H1 (cell line): ENCODE data around the gene COL5A2. TPM values are rescaled to one million over a fixed set of nuclear protein-coding genes. Genes with fewer than 3 reads are reported as not detected.

ENCODE experiments used
- CTCF ChIA-PET: fragments of 300-600 bp; sonication (Branson Sonifier 250); formaldehyde crosslinking; loops from one replicate; lab custom pipeline; 2021; ENCODE audit not compliant: partially characterized antibody; lab: Charles Lee
- POLR2A ChIA-PET: fragments of 300-600 bp; sonication (Branson Sonifier 250); formaldehyde crosslinking; loops from one replicate; lab custom pipeline; 2021; ENCODE audit warnings: inconsistent platforms; ENCODE audit not compliant: partially characterized antibody; lab: Charles Lee
- DNase-seq, 2 experiments: peaks; one replicate each; pipeline versions ENCODE4 v3.0.0 to v3.0.0-alpha.2; 2010 to 2022; ENCODE audit warnings: low spot score in 2 of 2, low read depth in 1 of 2, mixed read lengths in 1 of 2
- FAIRE-seq: peaks from 2 replicates; lab custom pipeline; 2011; peaks lifted over from hg19 to GRCh38; lab: Jason Lieb, UNC
- H2AFZ ChIP-seq: 2 replicates; pipeline ENCODE4 v1.8.1; 2012; ENCODE audit warnings: low read length, inconsistent platforms
- H2AK5ac ChIP-seq: 2 replicates; pipeline ENCODE4 v1.6.1; 2013; ENCODE audit warnings: low read depth, low read length
- H2BK120ac ChIP-seq: replicated peaks from 2 replicates; pipeline ENCODE3; 2013; ENCODE audit warnings: low read depth, low read length, inconsistent platforms
- H2BK12ac ChIP-seq: 2 replicates; pipeline ENCODE4 v1.6.1; 2013; ENCODE audit warnings: low read depth, low read length
- H2BK15ac ChIP-seq: 2 replicates; pipeline ENCODE4 v1.6.1; 2013; ENCODE audit warnings: low read length
- H2BK20ac ChIP-seq: 2 replicates; pipeline ENCODE4 v1.6.1; 2013; ENCODE audit warnings: low read length
- H2BK5ac ChIP-seq: 2 replicates; pipeline ENCODE4 v1.6.1; 2013; ENCODE audit warnings: low read depth, low read length
- H3K14ac ChIP-seq: 2 replicates; pipeline ENCODE4 v1.6.1; 2013; ENCODE audit warnings: inconsistent platforms; ENCODE audit not compliant: insufficient read length
- H3K18ac ChIP-seq: 2 replicates; pipeline ENCODE4 v1.6.1; 2013; ENCODE audit warnings: low read length; ENCODE audit errors: extremely low read depth
- H3K23ac ChIP-seq: 2 replicates; pipeline ENCODE4 v1.6.1; 2013; ENCODE audit warnings: inconsistent platforms; ENCODE audit not compliant: insufficient read length
- H3K23me2 ChIP-seq: 2 replicates; pipeline ENCODE4 v1.6.1; 2013; ENCODE audit warnings: low read depth, low read length
- H3K27ac ChIP-seq: 2 replicates; pipeline ENCODE4 v1.6.1; 2011; ENCODE audit warnings: low read depth, low read length, inconsistent platforms
- H3K27me3 ChIP-seq, 4 experiments: replicated peaks in 1 of 4; 1 replicate in 1 of 4; 2 replicates in 3 of 4; pipeline versions ENCODE4 v1.6.1 to v1.8.1; 2011 to 2013; ENCODE audit warnings: low read length in 3 of 4, mild to moderate bottlenecking in 3 of 4, inconsistent platforms in 2 of 4, mixed read lengths in 2 of 4, moderate library complexity in 1 of 4; ENCODE audit not compliant: control insufficient read depth in 3 of 4, insufficient read depth in 3 of 4; ENCODE audit errors: extremely low read depth in 1 of 4
- H3K36me3 ChIP-seq, 4 experiments: 2 replicates each; pipeline versions ENCODE4 v1.6.1 to v1.8.1; 2011 to 2013; ENCODE audit warnings: mild to moderate bottlenecking in 4 of 4, low read length in 3 of 4, moderate library complexity in 2 of 4, control low read depth in 1 of 4, inconsistent platforms in 1 of 4; ENCODE audit not compliant: insufficient read depth in 4 of 4, control insufficient read depth in 2 of 4
- H3K4ac ChIP-seq: replicated peaks from 2 replicates; pipeline ENCODE3; 2013; ENCODE audit warnings: low read length, low read depth, mixed read lengths, inconsistent platforms; ENCODE audit not compliant: insufficient read length
- H3K4me1 ChIP-seq, 4 experiments: replicated peaks in 1 of 4; 1 replicate in 1 of 4; 2 replicates in 3 of 4; pipeline versions ENCODE4 v1.6.1 to v1.8.1; 2011 to 2013; ENCODE audit warnings: low read length in 3 of 4, inconsistent platforms in 2 of 4, mixed read lengths in 1 of 4; ENCODE audit not compliant: insufficient read depth in 4 of 4, control insufficient read depth in 3 of 4
- H3K4me2 ChIP-seq, 2 experiments: 2 replicates each; pipeline versions ENCODE4 v1.6.1 to v1.8.1; 2011 to 2013; ENCODE audit warnings: low read depth in 2 of 2, low read length in 2 of 2, control low read depth in 1 of 2, inconsistent platforms in 1 of 2, mild to moderate bottlenecking in 1 of 2; ENCODE audit not compliant: insufficient read depth in 1 of 2
- H3K4me3 ChIP-seq, 4 experiments: fragments of 200-600, 300-600 bp in 1 of 4; sonication (generic), shearing (Covaris generic), sonication (Bioruptor Twin) in 1 of 4; 2 replicates each; pipeline versions ENCODE4 v1.5.1 to v1.8.1; 2011 to 2016; ENCODE audit warnings: low read length in 4 of 4, low read depth in 3 of 4, control low read depth in 2 of 4, inconsistent platforms in 2 of 4, mild to moderate bottlenecking in 2 of 4, mixed read lengths in 1 of 4, moderate library complexity in 1 of 4; ENCODE audit not compliant: insufficient read depth in 2 of 4; ENCODE audit errors: extremely low read depth in 1 of 4
- H3K56ac ChIP-seq: replicated peaks from 2 replicates; pipeline ENCODE3; 2013; ENCODE audit warnings: low read depth, mild to moderate bottlenecking, mixed read lengths, low read length, inconsistent platforms; ENCODE audit not compliant: insufficient read length
- H3K79me1 ChIP-seq: 2 replicates; pipeline ENCODE4 v1.6.1; 2013; ENCODE audit warnings: low read depth, low read length, control low read depth
- H3K79me2 ChIP-seq, 2 experiments: 2 replicates each; pipeline versions ENCODE4 v1.6.1 to v1.8.1; 2012 to 2013; ENCODE audit warnings: low read length in 2 of 2, mild to moderate bottlenecking in 2 of 2, inconsistent platforms in 1 of 2; ENCODE audit not compliant: insufficient read depth in 2 of 2, control insufficient read depth in 1 of 2
- H3K9ac ChIP-seq, 4 experiments: replicated peaks in 1 of 4; 1 replicate in 1 of 4; 2 replicates in 3 of 4; pipeline versions ENCODE4 v1.6.1 to v1.8.1; 2011 to 2013; ENCODE audit warnings: low read depth in 3 of 4, low read length in 3 of 4, control low read depth in 2 of 4, mild to moderate bottlenecking in 2 of 4, moderate library complexity in 2 of 4, inconsistent platforms in 1 of 4; ENCODE audit errors: extremely low read depth in 1 of 4
- H3K9me3 ChIP-seq, 2 experiments: 2 replicates each; pipeline versions ENCODE4 v1.6.1 to v1.8.1; 2012 to 2013; ENCODE audit warnings: mild to moderate bottlenecking in 2 of 2, moderate library complexity in 2 of 2, control low read depth in 1 of 2, inconsistent platforms in 1 of 2, low read depth in 1 of 2, low read length in 1 of 2, mixed read lengths in 1 of 2; ENCODE audit not compliant: insufficient read depth in 2 of 2
- H4K20me1 ChIP-seq, 2 experiments: replicated peaks in 1 of 2; 2 replicates each; pipeline versions ENCODE3 to v1.8.1; 2011 to 2013; ENCODE audit warnings: inconsistent platforms in 2 of 2, low read length in 2 of 2, mild to moderate bottlenecking in 1 of 2; ENCODE audit not compliant: insufficient read depth in 2 of 2, control insufficient read depth in 1 of 2
- H4K5ac ChIP-seq: 2 replicates; pipeline ENCODE4 v1.6.1; 2013; ENCODE audit warnings: low read length, low read depth, mixed read lengths, inconsistent platforms; ENCODE audit not compliant: insufficient read length
- H4K8ac ChIP-seq: 2 replicates; pipeline ENCODE4 v1.8.0; 2013; ENCODE audit warnings: mild to moderate bottlenecking, moderate library complexity, low read length, inconsistent platforms; ENCODE audit not compliant: insufficient read depth; ENCODE audit errors: extremely low read depth
- H4K91ac ChIP-seq: replicated peaks from 2 replicates; pipeline ENCODE3; 2013; ENCODE audit warnings: low read length, mixed read lengths, inconsistent platforms; ENCODE audit not compliant: insufficient read length
- CBX8 ChIP-seq: fragments of 300-800, 300-1000 bp; sonication (generic); IDR thresholded peaks from 2 replicates; pipeline ENCODE4 v1.7.1; 2016; ENCODE audit warnings: low read depth, low read length, borderline replicate concordance
- EP300 ChIP-seq, 2 experiments: IDR thresholded peaks; 1 replicate in 1 of 2; 2 replicates in 1 of 2; pipeline ENCODE4 v1.6.1; 2011 to 2012; ENCODE audit warnings: low read depth in 2 of 2, low read length in 2 of 2, mild to moderate bottlenecking in 2 of 2, borderline replicate concordance in 1 of 2, inconsistent platforms in 1 of 2, moderate library complexity in 1 of 2
- HDAC6 ChIP-seq: IDR thresholded peaks from one replicate; pipeline ENCODE4 v1.7.1; 2012; ENCODE audit warnings: low read depth, mild to moderate bottlenecking, inconsistent platforms, low read length, moderate library complexity
- MAFK ChIP-seq: IDR thresholded peaks from 2 replicates; pipeline ENCODE4 v1.6.1; 2012; ENCODE audit warnings: low read depth, mild to moderate bottlenecking, improper control_type of control experiment, low read length
- PHF8 ChIP-seq: fragments of 200-600 bp; sonication (generic); conservative IDR thresholded peaks from 2 replicates; pipeline ENCODE4 v1.7.1; 2012; ENCODE audit warnings: low read depth, mild to moderate bottlenecking, inconsistent platforms, low read length, moderate library complexity
- RAD21 ChIP-seq, 2 experiments: IDR thresholded peaks in 1 of 2; conservative IDR thresholded peaks in 1 of 2; 2 replicates each; pipeline ENCODE4 v1.6.1; 2011; ENCODE audit warnings: low read depth in 2 of 2, low read length in 2 of 2, improper control_type of control experiment in 1 of 2, inconsistent platforms in 1 of 2, mild to moderate bottlenecking in 1 of 2, moderate library complexity in 1 of 2
- SIRT6 ChIP-seq: IDR thresholded peaks from one replicate; pipeline ENCODE4 v1.7.1; 2012; ENCODE audit warnings: low read length, inconsistent platforms
- SIX5 ChIP-seq: IDR thresholded peaks from 2 replicates; pipeline ENCODE4 v1.6.1; 2011; ENCODE audit warnings: mild to moderate bottlenecking, low read depth, low read length
- SRF ChIP-seq: IDR thresholded peaks from 2 replicates; pipeline ENCODE4 v1.6.1; 2011; ENCODE audit warnings: mild to moderate bottlenecking, low read depth, low read length, moderate library complexity
- polyA plus RNA-seq, 7 experiments: library from polyadenylated mRNA; depleted of rRNA in 3 of 7; stranded (reverse) in 5 of 7; unstranded in 2 of 7; fragments of >200 nt in 5 of 7; fragments of 200-250 nt in 2 of 7; gene quantifications; 1 replicate in 5 of 7; 2 replicates in 1 of 7; 4 replicates in 1 of 7; pipeline versions ENCODE4 v1.2.1 to v1.2.3, GENCODE V29; 2011 to 2013; ENCODE audit warnings: missing spikeins in 2 of 7, mixed read lengths in 2 of 7
- total RNA-seq: library from RNA; stranded (reverse); fragmentation: NEBNext Ultra II Directional; extraction: Animal tissue kit (Norgen Biotek cat#: 25700); gene quantifications from 2 replicates; pipeline ENCODE4 v1.2.1, GENCODE V29; 2021

Gene COL5A2
- total and polyA plus RNA-seq, 2 of the 8 experiments (the other 6 are each of a cell fraction or from before 2014, with no cell fraction given): 4.7 to 24.2 TPM

DNA sequence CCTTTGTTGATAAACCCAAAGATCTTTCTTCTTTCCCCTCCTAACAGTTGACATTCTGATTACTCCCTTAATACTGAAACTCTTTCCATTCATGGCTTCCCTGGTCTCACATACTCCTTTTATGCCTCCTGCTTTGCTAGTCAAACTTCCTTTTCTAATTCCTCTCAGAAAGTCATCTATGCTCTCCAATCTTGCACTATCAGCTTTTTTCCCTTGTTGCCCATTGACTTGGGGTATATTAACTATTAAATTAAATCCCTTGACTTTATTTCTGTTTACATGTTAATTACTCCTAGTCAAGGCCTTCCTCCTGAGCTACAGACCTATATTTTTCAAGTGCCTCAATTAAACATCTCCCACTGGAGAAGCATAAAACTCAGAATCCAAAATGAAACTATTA, 3.6 kb upstream of the COL5A2 start:
- Histone ChIP-seq H3K4me3 (no peak overlapping the region), H3K79me2 (no peaks in the 10 kb centered on the region), H4K5ac (no peak overlapping the region), H3K4me2 (no peak overlapping the region), H3K36me3 (no peaks in the 10 kb centered on the region), H2AFZ (no peak overlapping the region), H3K9me3 (no peaks in the 10 kb centered on the region), H3K4me1 (no peaks in the 10 kb centered on the region; a peak in 3 of 7 replicates)
- POLR2A ChIA-PET: no interaction called here
- TF ChIP-seq SIX5: no peak
- no peak for TF ChIP-seq PHF8
- no peak for TF ChIP-seq EP300 (IDR thresholded peaks at IDR 0.05; ENCODE audit: borderline replicate concordance in 1 of 2, low read depth in 2 of 2, low read length in 2 of 2)
- no peak for TF ChIP-seq MAFK
- no peak for TF ChIP-seq RAD21 (IDR thresholded peaks at IDR 0.05 in 1 of 2, conservative IDR thresholded peaks at IDR 0.05 in 1 of 2; ENCODE audit: low read depth in 2 of 2, low read length in 2 of 2)
- no peak for TF ChIP-seq SRF
- TF ChIP-seq HDAC6: no peak
- TF ChIP-seq CBX8: no peak
- TF ChIP-seq SIRT6: no peak
- TF ChIP-seq, all 59 proteins: peak for 0
- Histone ChIP-seq H3K23me2 (peaks cover 6% of the 10 kb centered on the region), H2BK5ac (no peak overlapping the region), H4K91ac (no peak overlapping the region), H2BK20ac (no peak overlapping the region), H3K14ac (no peak overlapping the region), H2BK15ac (no peak overlapping the region), H3K18ac (no peak overlapping the region), H3K27ac (no peak overlapping the region), H3K79me1 (no peaks in the 10 kb centered on the region), H2AK5ac (no peak overlapping the region), H4K8ac (no peak overlapping the region), H3K27me3 (no peaks in the 10 kb centered on the region), H4K20me1 (no peaks in the 10 kb centered on the region), H3K9ac (no peak overlapping the region), H3K4ac (no peak overlapping the region), H3K56ac (no peak overlapping the region), H2BK120ac (no peak overlapping the region), H2BK12ac (no peak overlapping the region), H3K23ac (no peak overlapping the region)
- no peak for DNase-seq
- no peak for FAIRE-seq
- CTCF ChIA-PET: no interaction called here
